Peyer's patch (tissue), 4 donors: Measurements from ENCODE around the gene IGF2BP1.

Experiments used
- CTCF ChIP-seq, 6 experiments: fragments of 450-650 bp in 4 of 6; fragments of 200-600 bp in 2 of 6; sonication (generic) in 1 of 6; IDR thresholded peaks; one replicate each; pipeline ENCODE4 v1.5.1; 2017 to 2019; ENCODE audit warnings: antibody characterized with exemption in 6 of 6, mild to moderate bottlenecking in 3 of 6, moderate library complexity in 1 of 6
- POLR2A ChIP-seq, 2 donors: fragments of 450-650 bp; IDR thresholded peaks; one replicate each; pipeline ENCODE4 v1.5.1; 2017; ENCODE audit warnings: antibody characterized with exemption in 2 of 2, mild to moderate bottlenecking in 2 of 2, moderate library complexity in 2 of 2

GRCh38 chr17:48990882-48991357 lies 6.3 kb upstream of the IGF2BP1 start:
- TF ChIP-seq CTCF (IDR thresholded peaks at IDR 0.05) (no peak), POLR2A (IDR thresholded peaks at IDR 0.05) (no peak)
